Fibroblast of villous mesenchyme (primary cell): ENCODE data around the gene SENP1. TPM values are rescaled to one million over a fixed set of nuclear protein-coding genes. Genes with fewer than 3 reads are reported as not detected.
"Not testable (repeated sequence)": the region's sequence is repeated elsewhere in the genome, so short reads cannot be mapped to it uniquely, and the experiment has no call there.

Experiments
- DNase-seq: peaks from one replicate; pipeline ENCODE4 v3.0.0-alpha.2; 2010; ENCODE audit warnings: low read depth
- H3K4me3 ChIP-seq: 2 replicates; pipeline ENCODE4 v1.5.1; 2011; ENCODE audit warnings: low read depth, mild to moderate bottlenecking, low read length
- total RNA-seq: library from RNA; depleted of rRNA; stranded (reverse); fragments of >200 nt; gene quantifications from 2 replicates; pipeline ENCODE4 v1.2.3, GENCODE V29; 2012
- TF ChIP-seq, protein P1 (sequence below): IDR thresholded peaks from 2 replicates; pipeline ENCODE4 v1.5.1; 2012; ENCODE audit warnings: low read depth, mild to moderate bottlenecking, low read length; ENCODE audit not compliant: insufficient read depth

The SENP1 gene
- total RNA-seq, 1 donor, result 35.8 TPM

DNA sequence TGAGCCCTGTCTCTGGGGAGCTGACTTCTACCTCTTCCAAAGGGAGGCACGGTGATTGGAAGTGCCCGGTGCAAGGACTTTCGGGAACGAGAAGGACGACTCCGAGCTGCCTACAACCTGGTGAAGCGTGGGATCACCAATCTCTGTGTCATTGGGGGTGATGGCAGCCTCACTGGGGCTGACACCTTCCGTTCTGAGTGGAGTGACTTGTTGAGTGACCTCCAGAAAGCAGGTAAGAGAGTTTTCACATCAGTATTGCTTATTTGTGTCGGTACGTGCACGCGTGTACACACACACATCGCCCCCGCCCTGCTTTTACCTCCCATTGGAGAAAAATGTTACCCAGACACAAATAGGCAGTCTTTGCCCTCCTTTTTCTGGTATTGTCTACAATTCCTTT is 26.9 kb upstream of the SENP1 start:
- no peak overlapping the region for H3K4me3 ChIP-seq
- TF ChIP-seq, protein P1, sequence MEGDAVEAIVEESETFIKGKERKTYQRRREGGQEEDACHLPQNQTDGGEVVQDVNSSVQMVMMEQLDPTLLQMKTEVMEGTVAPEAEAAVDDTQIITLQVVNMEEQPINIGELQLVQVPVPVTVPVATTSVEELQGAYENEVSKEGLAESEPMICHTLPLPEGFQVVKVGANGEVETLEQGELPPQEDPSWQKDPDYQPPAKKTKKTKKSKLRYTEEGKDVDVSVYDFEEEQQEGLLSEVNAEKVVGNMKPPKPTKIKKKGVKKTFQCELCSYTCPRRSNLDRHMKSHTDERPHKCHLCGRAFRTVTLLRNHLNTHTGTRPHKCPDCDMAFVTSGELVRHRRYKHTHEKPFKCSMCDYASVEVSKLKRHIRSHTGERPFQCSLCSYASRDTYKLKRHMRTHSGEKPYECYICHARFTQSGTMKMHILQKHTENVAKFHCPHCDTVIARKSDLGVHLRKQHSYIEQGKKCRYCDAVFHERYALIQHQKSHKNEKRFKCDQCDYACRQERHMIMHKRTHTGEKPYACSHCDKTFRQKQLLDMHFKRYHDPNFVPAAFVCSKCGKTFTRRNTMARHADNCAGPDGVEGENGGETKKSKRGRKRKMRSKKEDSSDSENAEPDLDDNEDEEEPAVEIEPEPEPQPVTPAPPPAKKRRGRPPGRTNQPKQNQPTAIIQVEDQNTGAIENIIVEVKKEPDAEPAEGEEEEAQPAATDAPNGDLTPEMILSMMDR, result no peak
- DNase-seq, result no peak

- DNase-seq, result no peak
- H3K4me3 ChIP-seq, result no peak overlapping the region
- TF ChIP-seq, protein P1, result no peak
These were observed 25.6 kb upstream of the SENP1 start for GRCh38 chr12:48131517-48131916.

DNA sequence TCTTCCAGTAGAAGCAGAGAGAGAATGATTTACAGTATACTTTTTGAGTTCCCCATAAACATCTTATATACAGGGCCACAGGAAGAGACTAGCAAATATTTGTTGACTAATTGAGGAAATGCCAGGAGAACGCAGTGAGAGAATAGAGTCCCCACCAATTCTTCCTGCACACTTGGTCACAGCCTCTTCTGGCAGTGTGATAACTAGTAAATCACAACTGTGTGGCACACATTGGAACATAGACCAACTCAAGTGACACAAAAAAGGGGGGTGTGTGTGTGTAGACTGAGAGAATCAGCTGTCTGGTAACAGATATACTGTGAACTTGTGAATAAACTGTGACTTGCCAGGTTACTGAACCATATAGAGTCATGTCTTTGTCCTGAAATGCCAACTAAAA is 23.5 kb upstream of the SENP1 start:
- no peak for DNase-seq
- no peak overlapping the region for H3K4me3 ChIP-seq
- TF ChIP-seq, protein P1, result no peak

DNA sequence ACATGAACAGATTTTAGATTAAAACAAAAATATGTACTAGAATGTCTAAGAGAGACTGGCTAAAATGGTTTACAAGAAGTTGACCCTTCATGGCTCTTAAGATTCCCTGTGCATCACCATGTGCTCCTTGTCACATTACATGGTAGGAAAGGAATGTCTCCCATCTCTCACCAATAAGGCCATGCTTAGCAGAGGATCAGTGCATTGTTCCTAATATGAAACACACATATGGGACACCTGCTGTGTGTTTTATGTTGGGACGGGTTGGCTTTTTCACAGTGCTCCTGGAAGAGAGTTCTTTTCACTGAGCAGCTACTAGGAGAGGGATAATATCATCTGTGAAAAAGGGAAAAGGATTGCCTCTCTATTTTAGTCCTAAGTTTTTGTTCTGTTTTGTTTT is 22.9 kb upstream of the SENP1 start:
- TF ChIP-seq, protein P1, result no peak
- no peak overlapping the region for H3K4me3 ChIP-seq
- DNase-seq, result peak; percentile 32

DNA sequence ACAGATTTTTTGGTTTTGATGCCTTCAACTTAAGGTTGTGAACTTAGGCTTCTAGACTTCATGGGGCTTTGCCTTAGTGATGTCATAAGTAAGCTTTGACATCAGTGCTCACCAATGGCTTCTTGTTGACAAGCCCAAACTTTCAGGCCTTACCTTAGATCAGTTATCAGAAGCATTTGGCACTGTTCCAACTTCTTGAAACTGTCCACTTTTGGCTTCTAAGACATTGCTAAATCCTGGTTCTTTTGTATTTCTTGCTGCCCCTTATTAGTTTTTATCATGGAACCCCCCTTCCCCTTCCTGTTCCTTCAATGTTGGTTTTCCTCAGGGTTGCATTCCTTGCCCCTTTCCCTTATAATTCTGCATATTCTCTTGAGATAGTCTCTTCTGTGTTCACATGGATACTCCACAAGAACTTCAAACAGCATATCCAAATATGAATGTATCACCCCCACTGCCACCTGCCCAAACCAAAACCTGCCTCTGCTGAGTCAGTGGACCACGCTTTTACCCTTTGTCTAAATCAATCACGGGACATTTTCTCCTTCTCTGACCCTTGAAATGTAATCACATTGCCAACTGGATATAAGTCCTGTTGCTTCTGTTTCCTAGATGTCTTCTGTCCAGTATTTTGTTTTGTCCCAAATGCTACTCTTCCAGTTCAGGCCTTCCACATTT is 21.2 kb upstream of the SENP1 start:
- no peak overlapping the region for H3K4me3 ChIP-seq
- no peak for DNase-seq
- TF ChIP-seq, protein P1, result no peak

DNA sequence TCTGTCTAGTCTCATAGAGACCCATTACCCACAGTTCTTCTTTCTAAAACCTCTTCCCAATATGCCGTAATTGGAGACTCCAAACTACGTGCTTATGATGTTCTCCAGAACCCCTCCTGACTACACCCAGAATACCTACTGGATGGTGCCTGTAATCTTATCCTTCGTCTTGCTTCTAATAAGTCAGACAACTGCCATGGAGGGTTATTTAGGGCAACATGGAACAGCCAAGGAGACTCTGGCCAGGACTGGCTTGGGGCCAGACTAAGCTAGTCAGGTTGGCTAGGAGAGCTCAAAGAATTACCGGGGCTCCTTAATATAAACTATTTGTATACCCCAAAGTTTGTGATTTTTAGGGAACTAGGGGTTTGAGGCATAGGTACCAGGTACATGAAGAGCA is 20.1 kb upstream of the SENP1 start:
- no peak overlapping the region for H3K4me3 ChIP-seq
- TF ChIP-seq, protein P1, result no peak
- DNase-seq, result no peak

GRCh38 chr12:48125542-48125941 is 19.7 kb upstream of the SENP1 start:
- H3K4me3 ChIP-seq, DNase-seq: not testable (repeated sequence)
